GM23338 (cell line): ENCODE data around the gene NXPE3. TPM values are rescaled to one million over a fixed set of nuclear protein-coding genes. Genes with fewer than 3 reads are reported as not detected.

Experiments used
- ATAC-seq: fragments of 200-7000 bp; cut with Tn5 transposase; 3 replicates; pipeline ENCODE4 v1.9.1; 2020
- DNase-seq: peaks from one replicate; pipeline ENCODE4 v3.0.0-alpha.2; 2015; ENCODE audit warnings: low spot score
- H2AFZ ChIP-seq: fragments of 200-600 bp; sonication (generic); 2 replicates; pipeline ENCODE4 v1.8.0; 2016; ENCODE audit warnings: antibody characterized with exemption, mild to moderate bottlenecking, moderate library complexity
- H3F3A ChIP-seq: fragments of 200-600 bp; sonication (generic); replicated peaks from 2 replicates; pipeline ENCODE4 v1.8.0; 2017; ENCODE audit warnings: antibody characterized with exemption, mixed run types, low read depth
- H3K27ac ChIP-seq: fragments of 200-600 bp; sonication (generic); 2 replicates; pipeline ENCODE4 v1.6.1; 2016; ENCODE audit warnings: low read depth
- H3K27me3 ChIP-seq: fragments of 200-600 bp; sonication (generic); 2 replicates; pipeline ENCODE4 v1.8.0; 2016; ENCODE audit warnings: mild to moderate bottlenecking, mixed run types, moderate library complexity; ENCODE audit not compliant: insufficient read depth
- H3K36me3 ChIP-seq: fragments of 200-600 bp; sonication (generic); 2 replicates; pipeline ENCODE4 v1.8.0; 2016; ENCODE audit warnings: mild to moderate bottlenecking; ENCODE audit not compliant: insufficient read depth
- H3K4me1 ChIP-seq: fragments of 200-600 bp; sonication (generic); 2 replicates; pipeline ENCODE4 v1.8.0; 2016; ENCODE audit warnings: mild to moderate bottlenecking, moderate library complexity; ENCODE audit not compliant: insufficient read depth
- H3K4me2 ChIP-seq: fragments of 200-600 bp; sonication (generic); 2 replicates; pipeline ENCODE4 v1.7.1; 2017; ENCODE audit warnings: mixed run types
- H3K4me3 ChIP-seq: fragments of 200-600 bp; sonication (generic); 2 replicates; pipeline ENCODE4 v1.6.1; 2016; ENCODE audit warnings: mixed run types
- H3K79me2 ChIP-seq: fragments of 200-600 bp; sonication (generic); replicated peaks from 2 replicates; pipeline ENCODE4 v1.8.0; 2017; ENCODE audit warnings: mild to moderate bottlenecking; ENCODE audit not compliant: insufficient read depth
- H3K9me2 ChIP-seq: fragments of 200-600 bp; sonication (generic); 2 replicates; pipeline ENCODE4 v1.8.0; 2017; ENCODE audit not compliant: insufficient read depth
- H4K20me1 ChIP-seq: fragments of 200-600 bp; sonication (generic); replicated peaks from 2 replicates; pipeline ENCODE4 v1.8.0; 2017; ENCODE audit warnings: mild to moderate bottlenecking; ENCODE audit not compliant: insufficient read depth
- H3K27ac Mint-ChIP-seq: 2 replicates; pipeline ENCODE4 v1.8.0; 2020; ENCODE audit warnings: inconsistent platforms, mild to moderate bottlenecking, moderate library complexity, mixed read lengths
- H3K27me3 Mint-ChIP-seq: 3 replicates; pipeline ENCODE4 v1.8.0; 2022; ENCODE audit warnings: low read depth, mild to moderate bottlenecking, moderate library complexity, mixed read lengths, inconsistent platforms; ENCODE audit not compliant: insufficient read depth, poor library complexity
- H3K36me3 Mint-ChIP-seq: 3 replicates; pipeline ENCODE4 v1.8.0; 2021; ENCODE audit warnings: low read depth, mild to moderate bottlenecking, inconsistent platforms, moderate library complexity, mixed read lengths
- H3K4me1 Mint-ChIP-seq: 3 replicates; pipeline ENCODE4 v1.8.0; 2020; ENCODE audit warnings: mild to moderate bottlenecking, inconsistent platforms, mixed read lengths
- H3K4me3 Mint-ChIP-seq: 3 replicates; pipeline ENCODE4 v1.8.0; 2021; ENCODE audit warnings: moderate library complexity, mild to moderate bottlenecking, inconsistent platforms, mixed read lengths
- H3K9me3 Mint-ChIP-seq: 3 replicates; pipeline ENCODE4 v1.8.0; 2020; ENCODE audit warnings: moderate library complexity, mild to moderate bottlenecking, inconsistent platforms, mixed read lengths
- CREB1 ChIP-seq: fragments of 250-450 bp; sonication (Bioruptor Pico); IDR thresholded peaks from 2 replicates; pipeline ENCODE4 v1.5.0; 2020; ENCODE audit warnings: low read depth, mild to moderate bottlenecking, moderate library complexity
- ETS1 ChIP-seq: IDR thresholded peaks from 2 replicates; pipeline ENCODE4 v1.6.1; 2016; ENCODE audit warnings: antibody characterized with exemption
- EZH2 ChIP-seq: fragments of 200-600 bp; sonication (generic); IDR thresholded peaks from one replicate; pipeline ENCODE4 v1.8.0; 2017; ENCODE audit warnings: antibody characterized with exemption, mild to moderate bottlenecking, low read depth; ENCODE audit not compliant: unreplicated experiment
- JUNB ChIP-seq: IDR thresholded peaks from one replicate; pipeline ENCODE4 v1.6.1; 2016; ENCODE audit warnings: antibody characterized with exemption; ENCODE audit not compliant: unreplicated experiment
- NANOG ChIP-seq: IDR thresholded peaks from 2 replicates; pipeline ENCODE4 v1.6.1; 2016; ENCODE audit warnings: antibody characterized with exemption, borderline replicate concordance
- POLR2AphosphoS5 ChIP-seq: IDR thresholded peaks from 2 replicates; pipeline ENCODE4 v1.6.1; 2016; ENCODE audit warnings: antibody characterized with exemption, low read depth
- STAT1 ChIP-seq: IDR thresholded peaks from one replicate; pipeline ENCODE4 v1.6.1; 2016; ENCODE audit warnings: antibody characterized with exemption; ENCODE audit not compliant: unreplicated experiment
- ZNF114 ChIP-seq: fragments of 250-450 bp; sonication (Bioruptor Pico); IDR thresholded peaks from 2 replicates; pipeline ENCODE4 v1.5.0; 2020; ENCODE audit warnings: mild to moderate bottlenecking, moderate library complexity
- ZNF462 ChIP-seq: fragments of 250-450 bp; sonication (Bioruptor Pico); IDR thresholded peaks from 2 replicates; pipeline ENCODE4 v1.5.0; 2020; ENCODE audit warnings: mild to moderate bottlenecking, moderate library complexity
- polyA plus RNA-seq: library from polyadenylated mRNA; unstranded; fragments of >200 nt; fragmentation: Nextera tagmentation; extraction: Ambion mirVana; gene quantifications from 2 replicates; pipeline ENCODE4 v1.2.1, GENCODE V29; 2016
- total RNA-seq: library from RNA; depleted of rRNA; stranded (reverse); fragments of >200 nt; shearing (Covaris generic); gene quantifications from 2 replicates; pipeline ENCODE4 v1.2.3, GENCODE V29; 2014

The NXPE3 gene
- total and polyA plus RNA-seq, 2 experiments from 2014 or later, result 13.3 to 20.8 TPM

GRCh38 chr3:101824702-101825101 is 45.7 kb downstream of the NXPE3 start:
- peaks cover 17% of the 10 kb centered on the region for H3K4me1 ChIP-seq
- no peak overlapping the region for H3K4me3 Mint-ChIP-seq
- peaks cover 6% of the 10 kb centered on the region; the same call in 1 of the 2 replicates for H3K79me2 ChIP-seq
- H2AFZ ChIP-seq, result no peak overlapping the region
- TF ChIP-seq JUNB (no peak), STAT1 (no peak), POLR2AphosphoS5 (no peak), CREB1 (CRISPR knock-in tag) (no peak), ZNF114 (no peak), EZH2 (no peak), ETS1 (no peak), ZNF462 (CRISPR knock-in tag) (no peak), NANOG (no peak)
- no peak overlapping the region for H3K27ac ChIP-seq
- no peaks in the 10 kb centered on the region for H3F3A ChIP-seq
- H3K9me3 Mint-ChIP-seq, result no peaks in the 10 kb centered on the region
- H3K9me2 ChIP-seq, result no peaks in the 10 kb centered on the region
- H3K4me1 Mint-ChIP-seq, result peaks cover 17% of the 10 kb centered on the region
- no peak overlapping the region for H3K27ac Mint-ChIP-seq
- H3K4me3 ChIP-seq, result no peak overlapping the region
- DNase-seq, result no peak
- peaks cover 3% of the 10 kb centered on the region; the same call in 1 of the 2 replicates for H3K36me3 ChIP-seq
- H3K4me2 ChIP-seq, result no peak overlapping the region
- ATAC-seq, result no peak
- no peaks in the 10 kb centered on the region for H3K27me3 ChIP-seq
- H3K36me3 Mint-ChIP-seq, result 0 out of 3 replicates have a peak, but pooled peaks cover 6% of the 10 kb centered on the region
- peaks cover 3% of the 10 kb centered on the region for H3K27me3 Mint-ChIP-seq
- no peaks in the 10 kb centered on the region for H4K20me1 ChIP-seq
